ENCODE measurements around the gene MSN.

DNA sequence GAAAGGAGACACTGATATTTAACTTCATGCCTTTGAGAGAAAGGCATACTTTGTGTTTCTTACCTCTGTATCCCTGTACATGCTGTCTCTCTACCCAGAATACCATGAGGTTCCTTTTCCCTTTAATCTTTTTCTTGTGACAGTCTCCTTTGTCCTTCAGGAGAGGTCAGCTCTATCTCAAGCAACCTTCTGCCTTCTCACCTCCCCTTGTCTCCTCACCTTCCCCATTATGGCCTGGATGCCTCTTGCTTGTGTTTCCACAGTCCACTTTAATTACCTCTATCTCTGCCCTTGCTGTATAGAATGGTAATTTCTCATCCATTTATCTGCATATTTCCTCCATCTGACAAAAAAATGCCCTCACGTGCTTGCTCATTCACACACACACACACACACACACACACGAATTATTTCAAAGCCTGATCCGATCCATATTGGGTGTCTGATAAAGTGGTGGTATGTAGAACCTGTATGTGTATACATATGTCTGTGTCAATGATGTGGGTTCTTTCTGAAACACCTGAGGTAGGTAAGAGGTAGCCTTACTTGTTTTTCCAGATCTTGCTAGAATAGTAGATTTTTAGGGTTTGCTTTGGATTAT, 28.5 kb downstream of the MSN start:
- TF ChIP-seq, protein P1, sequence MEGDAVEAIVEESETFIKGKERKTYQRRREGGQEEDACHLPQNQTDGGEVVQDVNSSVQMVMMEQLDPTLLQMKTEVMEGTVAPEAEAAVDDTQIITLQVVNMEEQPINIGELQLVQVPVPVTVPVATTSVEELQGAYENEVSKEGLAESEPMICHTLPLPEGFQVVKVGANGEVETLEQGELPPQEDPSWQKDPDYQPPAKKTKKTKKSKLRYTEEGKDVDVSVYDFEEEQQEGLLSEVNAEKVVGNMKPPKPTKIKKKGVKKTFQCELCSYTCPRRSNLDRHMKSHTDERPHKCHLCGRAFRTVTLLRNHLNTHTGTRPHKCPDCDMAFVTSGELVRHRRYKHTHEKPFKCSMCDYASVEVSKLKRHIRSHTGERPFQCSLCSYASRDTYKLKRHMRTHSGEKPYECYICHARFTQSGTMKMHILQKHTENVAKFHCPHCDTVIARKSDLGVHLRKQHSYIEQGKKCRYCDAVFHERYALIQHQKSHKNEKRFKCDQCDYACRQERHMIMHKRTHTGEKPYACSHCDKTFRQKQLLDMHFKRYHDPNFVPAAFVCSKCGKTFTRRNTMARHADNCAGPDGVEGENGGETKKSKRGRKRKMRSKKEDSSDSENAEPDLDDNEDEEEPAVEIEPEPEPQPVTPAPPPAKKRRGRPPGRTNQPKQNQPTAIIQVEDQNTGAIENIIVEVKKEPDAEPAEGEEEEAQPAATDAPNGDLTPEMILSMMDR (IDR thresholded peaks at IDR 0.05; ENCODE audit: insufficient read depth, low read length, poor library complexity, severe bottlenecking): no peak
- TF ChIP-seq EZH2phosphoT487 (conservative IDR thresholded peaks at IDR 0.05; ENCODE audit: low read length): no peak

All from SU-DHL-6 (cell line).